GM18499 (cell line): Measurements from ENCODE around the gene HLA-DQA1.

Experiments used
- ATAC-seq: cut with Tn5 transposase; IDR thresholded peaks from one replicate; pipeline ENCODE4 v1.9.1; 2021; ENCODE audit warnings: moderate number of reproducible peaks; ENCODE audit not compliant: insufficient read depth, unreplicated experiment

HLA-DQA1 gene

DNA sequence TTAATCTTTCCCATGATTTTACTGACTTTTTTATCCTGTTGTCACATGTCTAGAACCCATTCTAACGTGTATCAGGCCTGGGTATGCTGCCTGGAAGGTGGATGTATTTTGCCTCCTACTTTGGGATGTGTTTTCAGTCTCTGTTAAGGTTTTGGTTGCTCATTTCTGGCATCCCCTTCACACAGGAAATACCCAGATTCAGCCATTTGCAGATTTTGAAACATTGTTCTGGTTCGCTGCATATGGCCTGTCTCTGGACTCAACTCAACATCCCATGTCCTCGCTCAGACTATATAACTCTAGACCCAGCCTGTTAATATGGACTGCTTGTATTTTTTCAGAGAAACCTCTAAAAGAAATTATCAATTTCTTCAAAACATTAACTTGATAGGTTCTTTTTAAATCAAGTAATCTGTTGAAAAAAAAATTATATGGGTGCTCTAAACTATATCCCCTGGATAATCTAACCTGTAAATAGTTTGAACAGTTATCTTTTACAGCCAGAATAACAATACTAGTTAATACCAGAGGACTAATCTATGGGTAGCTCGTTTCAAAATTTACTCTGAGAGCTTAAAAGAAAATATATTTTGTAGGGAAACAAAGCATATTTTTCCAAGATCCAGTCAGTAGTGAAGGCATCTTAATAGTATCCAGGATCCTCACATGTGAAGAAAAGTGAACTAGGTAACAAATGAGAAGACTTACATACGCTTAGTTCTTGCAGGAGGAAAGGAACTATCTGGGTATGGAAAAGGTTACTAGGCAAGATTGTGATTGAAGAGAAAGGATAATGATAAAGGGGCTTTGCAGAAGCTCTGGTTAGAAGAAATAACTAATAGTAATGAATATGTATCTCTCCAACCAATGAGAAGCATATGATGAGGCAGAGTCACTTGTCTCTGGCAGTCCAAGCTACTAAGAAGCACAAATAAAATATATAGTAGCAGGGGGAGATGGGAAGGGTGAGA, 52.6 kb downstream of the HLA-DQA1 start:
- ATAC-seq: no peak

DNA sequence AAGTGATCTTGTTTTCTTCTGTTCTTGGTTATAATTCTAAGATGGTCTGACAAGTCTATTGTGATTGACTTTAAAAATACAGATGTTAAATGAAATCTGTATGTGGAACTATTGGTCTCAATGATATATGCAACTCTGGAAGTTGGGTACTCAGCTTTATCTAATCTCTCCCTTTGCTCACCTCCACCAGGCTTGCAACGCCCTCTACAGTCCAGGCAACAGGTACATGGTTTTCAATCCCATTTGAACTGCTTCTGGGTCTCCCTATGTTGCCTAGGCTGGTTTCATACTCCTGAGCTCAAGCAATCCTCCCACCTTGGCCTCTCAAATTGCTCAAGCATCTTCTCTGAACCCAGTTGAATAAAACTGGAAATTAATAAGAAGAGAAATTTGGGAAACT, 54.8 kb downstream of the HLA-DQA1 start:
- no peak for ATAC-seq
